Natural killer cell (primary cell): ENCODE data around the gene BRPF1. TPM values are rescaled to one million over a fixed set of nuclear protein-coding genes. Genes with fewer than 3 reads are reported as not detected.
A peak's percentile ranks its signal among the peaks of the same experiment; 100 is the strongest.

Experiments used
- ATAC-seq, 3 donors: fragments of 150-1000 bp in 2 of 3; fragments of 200-7000 bp in 1 of 3; cut with Tn5 transposase; 1 replicate in 1 of 3; 2 replicates in 2 of 3; pipeline ENCODE4 v1.10.0; 2021; ENCODE audit warnings: mild to moderate bottlenecking in 2 of 3, moderate library complexity in 2 of 3
- DNase-seq, 2 donors: peaks; one replicate each; pipeline versions ENCODE4 v3.0.0 to v3.0.0-alpha.2; 2013 to 2021; ENCODE audit warnings: mixed read lengths in 1 of 2
- H3K27ac ChIP-seq: one replicate; pipeline ENCODE4 v1.5.1; 2013; ENCODE audit warnings: mild to moderate bottlenecking, low read length
- H3K27me3 ChIP-seq: one replicate; pipeline ENCODE4 v1.6.1; 2013; ENCODE audit warnings: low read length; ENCODE audit not compliant: control insufficient read depth, insufficient read depth
- H3K36me3 ChIP-seq: one replicate; pipeline ENCODE4 v1.6.1; 2013; ENCODE audit warnings: low read length; ENCODE audit not compliant: control insufficient read depth, insufficient read depth
- H3K4me1 ChIP-seq: one replicate; pipeline ENCODE4 v1.6.1; 2013; ENCODE audit warnings: low read length; ENCODE audit not compliant: control insufficient read depth, insufficient read depth
- H3K4me3 ChIP-seq: one replicate; pipeline ENCODE4 v1.5.1; 2013; ENCODE audit warnings: low read length
- H3K9me3 ChIP-seq: one replicate; pipeline ENCODE4 v1.6.1; 2013; ENCODE audit warnings: low read length; ENCODE audit not compliant: control insufficient read depth, insufficient read depth
- H3K27ac Mint-ChIP-seq, 2 donors: one replicate each; pipeline ENCODE4 v1.8.0; 2022; ENCODE audit warnings: mild to moderate bottlenecking in 2 of 2, mixed read lengths in 2 of 2, moderate library complexity in 1 of 2
- H3K27me3 Mint-ChIP-seq, 2 donors: one replicate each; pipeline ENCODE4 v1.8.0; 2022; ENCODE audit warnings: low read depth in 2 of 2, mixed read lengths in 2 of 2
- H3K36me3 Mint-ChIP-seq: one replicate; pipeline ENCODE4 v1.8.0; 2022; ENCODE audit warnings: mixed read lengths
- H3K4me1 Mint-ChIP-seq, 2 donors: one replicate each; pipeline ENCODE4 v1.8.0; 2022; ENCODE audit warnings: mixed read lengths in 2 of 2
- H3K4me3 Mint-ChIP-seq: one replicate; pipeline ENCODE4 v1.8.0; 2022; ENCODE audit warnings: mild to moderate bottlenecking, moderate library complexity, mixed read lengths
- H3K9me3 Mint-ChIP-seq, 2 donors: one replicate each; pipeline ENCODE4 v1.8.0; 2022; ENCODE audit warnings: mixed read lengths in 2 of 2
- WGBS: methylation state at CpG from one replicate; pipeline ENCODE4 v1.1.7; 2013; ENCODE audit warnings: missing lambda C conversion rate; ENCODE audit not compliant: insufficient coverage; 5-methylcytosine and 5-hydroxymethylcytosine counted together
- intact Hi-C: fragments of 100-400 bp; cut with micrococcal nuclease; formaldehyde crosslinking; loops from one replicate; pipeline ENCODE4 v1.14.2; 2022
- total RNA-seq, 4 donors: library from RNA; stranded (reverse); fragments of 120-200 nt in 1 of 4; gene quantifications; one replicate each; pipeline versions ENCODE4 v1.2.3 to v1.2.4, GENCODE V29; 2013 to 2022
- TF ChIP-seq, protein P1 (sequence below): fragments of 200-600 bp; IDR thresholded peaks from one replicate; pipeline ENCODE4 v1.8.0; 2022; ENCODE audit warnings: antibody characterized with exemption

The BRPF1 gene
- total RNA-seq, 3 donors from 2014 or later (not counting 1 experiment from before 2014, with no cell fraction given), result 45.1 to 72.1 (median 66.5) TPM

DNA sequence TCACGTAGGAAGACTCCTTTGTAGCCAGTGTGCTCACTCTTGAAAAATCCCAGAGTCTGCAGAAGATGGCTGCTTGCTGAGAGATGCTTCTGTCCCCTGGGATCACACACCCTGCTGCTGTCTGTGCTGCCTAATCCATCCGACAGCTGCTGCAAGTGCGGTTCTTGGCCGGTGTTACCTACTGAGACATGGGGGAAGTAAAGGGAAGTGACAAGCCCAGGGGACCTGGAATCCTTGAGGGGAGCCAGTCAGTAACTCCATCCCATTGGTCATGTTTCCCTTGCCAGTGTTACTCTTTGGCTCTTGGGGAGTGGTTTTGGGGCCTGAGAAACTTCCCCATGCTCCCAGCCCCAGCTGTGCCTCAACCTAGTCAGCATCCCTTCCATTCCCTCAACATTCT is 36.2 kb upstream of the BRPF1 start:
- Histone ChIP-seq H3K4me1 (no peaks in the 10 kb centered on the region), H3K9me3 (no peaks in the 10 kb centered on the region), H3K36me3 (peaks cover 79% of the 10 kb centered on the region), H3K27me3 (no peaks in the 10 kb centered on the region), H3K27ac (no peak overlapping the region), H3K4me3 (no peak overlapping the region)
- no peaks in the 10 kb centered on the region for H3K9me3 Mint-ChIP-seq
- intact Hi-C loops, result no loop called here
- no peaks in the 10 kb centered on the region for H3K27me3 Mint-ChIP-seq
- WGBS, result 93% methylated on average over 4 of the region's 4 CpGs
- DNase-seq (no peak), ATAC-seq (no peak)
- H3K4me3 Mint-ChIP-seq, result no peak overlapping the region
- H3K36me3 Mint-ChIP-seq, result peaks cover 8% of the 10 kb centered on the region
- peaks cover under 1 to 4% of the 10 kb centered on the region in 2 donors for H3K4me1 Mint-ChIP-seq
- H3K27ac Mint-ChIP-seq, result no peak overlapping the region
- TF ChIP-seq, protein P1, sequence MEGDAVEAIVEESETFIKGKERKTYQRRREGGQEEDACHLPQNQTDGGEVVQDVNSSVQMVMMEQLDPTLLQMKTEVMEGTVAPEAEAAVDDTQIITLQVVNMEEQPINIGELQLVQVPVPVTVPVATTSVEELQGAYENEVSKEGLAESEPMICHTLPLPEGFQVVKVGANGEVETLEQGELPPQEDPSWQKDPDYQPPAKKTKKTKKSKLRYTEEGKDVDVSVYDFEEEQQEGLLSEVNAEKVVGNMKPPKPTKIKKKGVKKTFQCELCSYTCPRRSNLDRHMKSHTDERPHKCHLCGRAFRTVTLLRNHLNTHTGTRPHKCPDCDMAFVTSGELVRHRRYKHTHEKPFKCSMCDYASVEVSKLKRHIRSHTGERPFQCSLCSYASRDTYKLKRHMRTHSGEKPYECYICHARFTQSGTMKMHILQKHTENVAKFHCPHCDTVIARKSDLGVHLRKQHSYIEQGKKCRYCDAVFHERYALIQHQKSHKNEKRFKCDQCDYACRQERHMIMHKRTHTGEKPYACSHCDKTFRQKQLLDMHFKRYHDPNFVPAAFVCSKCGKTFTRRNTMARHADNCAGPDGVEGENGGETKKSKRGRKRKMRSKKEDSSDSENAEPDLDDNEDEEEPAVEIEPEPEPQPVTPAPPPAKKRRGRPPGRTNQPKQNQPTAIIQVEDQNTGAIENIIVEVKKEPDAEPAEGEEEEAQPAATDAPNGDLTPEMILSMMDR, result no peak

DNA sequence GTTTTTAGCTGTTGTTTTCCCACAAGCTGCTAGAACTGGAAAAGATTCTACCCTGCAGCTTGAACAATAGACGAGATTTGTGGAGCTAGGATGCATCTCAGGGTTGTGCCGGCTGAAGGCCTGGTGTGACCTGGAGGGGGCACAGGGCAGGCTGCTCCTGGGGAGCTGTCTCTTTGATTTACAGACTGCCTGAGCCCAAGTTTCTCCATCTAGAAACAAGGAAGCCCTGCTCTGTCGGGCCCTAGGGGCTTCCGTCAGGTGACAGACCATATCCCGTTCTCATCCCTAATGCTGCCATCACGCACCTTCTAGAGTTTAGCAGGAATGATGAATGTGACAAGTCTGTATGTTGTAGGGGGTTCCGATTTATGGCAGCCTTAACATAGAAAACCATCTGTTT is 35.8 kb upstream of the BRPF1 start:
- peaks cover 77% of the 10 kb centered on the region for H3K36me3 ChIP-seq
- Mint-ChIP-seq H3K4me1 (peaks cover 0 to 3% of the 10 kb centered on the region in 2 donors), H3K36me3 (peaks cover 8% of the 10 kb centered on the region), H3K27ac (no peak overlapping the region), H3K9me3 (no peaks in the 10 kb centered on the region), H3K4me3 (no peak overlapping the region), H3K27me3 (no peaks in the 10 kb centered on the region)
- H3K4me3 ChIP-seq, result no peak overlapping the region
- no peaks in the 10 kb centered on the region for H3K27me3 ChIP-seq
- intact Hi-C loops, result no loop called here
- H3K9me3 ChIP-seq, result no peaks in the 10 kb centered on the region
- WGBS, result 98% methylated on average over 7 of the region's 7 CpGs
- TF ChIP-seq, protein P1, result no peak
- ATAC-seq (no peak), DNase-seq (no peak)
- H3K27ac ChIP-seq, result no peak overlapping the region
- H3K4me1 ChIP-seq, result no peaks in the 10 kb centered on the region

DNA sequence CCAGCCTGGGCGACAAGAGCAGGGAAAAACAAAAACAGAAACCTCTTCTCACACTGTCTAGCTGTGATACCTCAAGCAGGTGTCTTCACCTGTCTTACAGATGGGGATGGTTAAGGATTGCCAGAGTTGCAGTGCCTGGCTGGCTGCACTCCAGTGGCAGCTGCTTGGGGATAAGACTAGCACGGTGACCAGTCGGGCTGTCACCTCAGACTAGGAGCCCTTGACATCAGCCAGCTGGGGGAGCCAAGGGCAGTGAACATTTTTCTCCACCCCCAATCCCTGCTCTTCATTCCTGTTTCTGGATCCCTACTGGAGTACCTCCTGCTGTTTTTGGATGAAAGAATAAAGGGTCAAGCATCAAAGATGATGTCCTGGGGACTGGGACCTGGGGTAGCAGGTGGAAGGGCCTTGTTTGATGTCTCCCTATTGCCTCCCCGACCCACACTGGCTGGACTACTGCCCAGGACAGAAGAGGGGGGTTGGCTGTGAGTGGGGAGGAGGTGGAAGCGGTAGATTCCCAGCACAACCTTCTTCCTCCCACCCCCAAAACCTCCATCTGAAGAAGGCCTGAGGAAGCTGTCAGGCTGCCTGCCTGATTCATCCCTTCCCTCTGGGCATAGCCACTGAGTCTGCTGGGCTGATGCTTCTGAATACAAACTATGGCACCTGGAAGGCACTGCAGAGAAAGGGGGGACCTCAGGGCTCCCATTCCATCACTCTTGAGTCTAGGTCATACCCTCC is 34.9 kb upstream of the BRPF1 start:
- no peaks in the 10 kb centered on the region for H3K4me1 ChIP-seq
- Mint-ChIP-seq H3K4me3 (no peak overlapping the region), H3K9me3 (no peaks in the 10 kb centered on the region), H3K27ac (no peak overlapping the region), H3K27me3 (no peaks in the 10 kb centered on the region), H3K36me3 (peaks cover 8% of the 10 kb centered on the region), H3K4me1 (peaks cover 0 to 3% of the 10 kb centered on the region in 2 donors)
- H3K9me3 ChIP-seq, result no peaks in the 10 kb centered on the region
- H3K27ac ChIP-seq, result no peak overlapping the region
- no peak for DNase-seq
- intact Hi-C loops, result no loop called here
- H3K4me3 ChIP-seq, result no peak overlapping the region
- no peak for ATAC-seq
- TF ChIP-seq, protein P1, result no peak
- peaks cover 71% of the 10 kb centered on the region for H3K36me3 ChIP-seq
- 98% methylated on average over 4 of the region's 5 CpGs for WGBS
- H3K27me3 ChIP-seq, result no peaks in the 10 kb centered on the region

DNA sequence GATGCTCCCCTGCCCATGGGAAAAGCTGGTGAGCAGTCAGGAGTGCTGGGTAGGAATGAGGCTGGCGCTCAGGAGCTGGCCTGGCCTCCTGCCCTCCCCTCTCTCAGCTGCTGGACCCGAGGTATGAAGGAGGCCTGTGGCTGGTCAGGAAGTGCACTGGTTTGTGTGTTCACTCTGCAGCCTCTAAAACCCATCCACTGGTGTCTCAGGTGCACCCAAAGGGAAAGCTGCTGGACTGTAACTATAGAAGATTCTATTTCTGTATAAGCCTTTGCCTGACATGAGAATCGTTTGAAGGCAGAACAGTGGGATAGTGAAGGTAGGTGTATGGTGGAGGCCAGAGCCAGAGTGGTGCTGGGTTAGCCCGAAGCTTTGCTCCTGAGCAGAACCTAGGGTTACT is 33.6 kb upstream of the BRPF1 start:
- H3K27me3 ChIP-seq, result no peaks in the 10 kb centered on the region

More for the DNA sequence above, 33.6 kb upstream of the BRPF1 start:
- Mint-ChIP-seq H3K27ac (peak overlapping the region in 1 of 2 donors; percentile 42), H3K4me1 (peaks cover 0 to 3% of the 10 kb centered on the region in 2 donors), H3K27me3 (peaks cover 0 to 1% of the 10 kb centered on the region in 2 donors), H3K36me3 (peaks cover 8% of the 10 kb centered on the region), H3K4me3 (no peak overlapping the region), H3K9me3 (no peaks in the 10 kb centered on the region)
- TF ChIP-seq, protein P1, result no peak
- Histone ChIP-seq H3K4me1 (no peaks in the 10 kb centered on the region), H3K4me3 (no peak overlapping the region), H3K36me3 (peaks cover 65% of the 10 kb centered on the region), H3K9me3 (no peaks in the 10 kb centered on the region), H3K27ac (no peak overlapping the region)
- DNase-seq (no peak), ATAC-seq (no peak)
- 95% methylated on average over 3 of the region's 4 CpGs for WGBS
- intact Hi-C loops, result no loop called here
